SU-DHL-6 (cell line): Measurements from ENCODE around the gene RGP1.

Experiments used
- CTCF ChIP-seq: fragments of 200-600 bp; sonication (generic); IDR thresholded peaks from one replicate; pipeline ENCODE4 v1.5.1; 2017; ENCODE audit warnings: antibody characterized with exemption, mild to moderate bottlenecking, low read length, moderate library complexity; ENCODE audit not compliant: insufficient read depth, poor library complexity, severe bottlenecking
- EZH2phosphoT487 ChIP-seq: fragments of 200-600 bp; sonication (generic), shearing (Covaris generic); conservative IDR thresholded peaks from 2 replicates; pipeline ENCODE4 v1.6.1; 2018; ENCODE audit warnings: mild to moderate bottlenecking, antibody characterized with exemption, low read length, moderate library complexity, mixed read lengths

- TF ChIP-seq CTCF: no peak
- TF ChIP-seq EZH2phosphoT487: no peak
Observed at GRCh38 chr9:35732800-35733541, 16.1 kb upstream of the RGP1 start.
